SIG-M5 (cell line): ENCODE results near the gene PTPRD.

Experiments used
- DNase-seq: peaks from one replicate; lab custom pipeline; 2025; lab: John Stamatoyannopoulos, UW

PTPRD gene

GRCh38 chr9:8332871-8333270 lies 2279.9 kb downstream of the PTPRD start:
- no peak for DNase-seq

- no peak for DNase-seq
These were observed 2280.5 kb downstream of the PTPRD start for GRCh38 chr9:8332331-8332650.

- no peak for DNase-seq
These were observed 2281.1 kb downstream of the PTPRD start for GRCh38 chr9:8331507-8332330.

- DNase-seq, result no peak
These were observed 2283.1 kb downstream of the PTPRD start for GRCh38 chr9:8329561-8330283.

GRCh38 chr9:8315211-8315610 lies 2297.6 kb downstream of the PTPRD start:
- no peak for DNase-seq

- no peak for DNase-seq
These were observed 2303.5 kb downstream of the PTPRD start for GRCh38 chr9:8309258-8309657.

- DNase-seq, result no peak
These were observed 2308.1 kb downstream of the PTPRD start for GRCh38 chr9:8304720-8305119.

GRCh38 chr9:8301296-8301695 lies 2311.5 kb downstream of the PTPRD start:
- no peak for DNase-seq

GRCh38 chr9:8297047-8297446 lies 2315.8 kb downstream of the PTPRD start:
- no peak for DNase-seq

GRCh38 chr9:8292657-8293056 lies 2320.1 kb downstream of the PTPRD start:
- no peak for DNase-seq

GRCh38 chr9:8289681-8290080 lies 2323.1 kb downstream of the PTPRD start:
- DNase-seq, result no peak

GRCh38 chr9:8287970-8288369 lies 2324.8 kb downstream of the PTPRD start:
- DNase-seq, result no peak

- no peak for DNase-seq
These were observed 2325.3 kb downstream of the PTPRD start for GRCh38 chr9:8287501-8287900.

GRCh38 chr9:8284884-8285283 lies 2327.9 kb downstream of the PTPRD start:
- DNase-seq, result no peak

- DNase-seq, result no peak
These were observed 2330.3 kb downstream of the PTPRD start for GRCh38 chr9:8282535-8282934.

- DNase-seq, result no peak
These were observed 2332.0 kb downstream of the PTPRD start for GRCh38 chr9:8280811-8281210.

GRCh38 chr9:8278048-8278447 lies 2334.8 kb downstream of the PTPRD start:
- DNase-seq, result no peak

- DNase-seq, result no peak
These were observed 2342.6 kb downstream of the PTPRD start for GRCh38 chr9:8270235-8270634.

- DNase-seq, result no peak
These were observed 2343.9 kb downstream of the PTPRD start for GRCh38 chr9:8268881-8269280.

- DNase-seq, result no peak
These were observed 2344.5 kb downstream of the PTPRD start for GRCh38 chr9:8268216-8268878.

- DNase-seq, result no peak
These were observed 2345.2 kb downstream of the PTPRD start for GRCh38 chr9:8267636-8268035.

- no peak for DNase-seq
These were observed 2345.9 kb downstream of the PTPRD start for GRCh38 chr9:8266861-8267260.

GRCh38 chr9:8265281-8265680 lies 2347.5 kb downstream of the PTPRD start:
- DNase-seq, result no peak
